ENCODE results near the gene KLHDC7B. TPM values are rescaled to one million over a fixed set of nuclear protein-coding genes. Genes with fewer than 3 reads are reported as not detected.
A peak's percentile ranks its signal among the peaks of the same experiment; 100 is the strongest.

KLHDC7B gene
- total and polyA plus RNA-seq, 2 of the 13 experiments (the other 11 are each of a cell fraction or from before 2014, with no cell fraction given) = 0.11 TPM; not detected in 1

DNA sequence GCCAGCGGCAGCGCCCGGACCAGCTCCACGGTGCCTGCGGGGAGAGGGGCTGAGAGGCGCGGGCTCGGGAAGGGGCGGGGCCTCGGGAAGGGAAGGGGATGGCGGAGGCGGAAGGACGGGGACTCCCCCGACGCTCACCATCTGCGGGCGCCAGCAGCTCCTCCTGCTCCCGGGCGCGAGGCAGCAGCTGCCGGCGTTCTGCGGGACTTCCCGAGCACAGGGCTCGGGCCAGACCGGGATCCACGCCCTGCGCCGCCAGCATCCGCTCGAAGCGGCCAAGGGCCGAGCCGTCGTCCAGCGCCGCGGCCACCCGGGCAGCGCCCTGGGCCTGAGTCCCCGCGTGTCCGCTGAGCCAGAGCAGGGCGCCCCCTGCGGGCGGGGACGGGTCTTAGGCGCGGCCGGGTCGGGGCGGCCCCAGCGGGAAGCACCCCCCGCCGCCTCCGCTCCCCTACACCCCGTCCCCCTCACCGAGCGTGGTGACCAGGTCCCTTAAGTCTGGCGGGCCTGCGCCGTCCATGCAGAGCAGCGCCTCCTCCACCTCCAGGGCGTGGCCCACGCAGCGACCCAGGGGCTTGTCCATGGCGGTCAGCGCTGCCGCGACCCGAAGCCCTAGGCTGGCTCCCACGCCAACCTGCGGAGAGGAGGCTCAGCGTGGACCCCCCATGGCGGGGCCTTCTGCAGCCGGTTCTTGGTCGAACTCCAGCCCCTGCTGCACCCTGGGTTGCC lies 19.4 kb upstream of the KLHDC7B start (continued):
- TF ChIP-seq, protein P1, sequence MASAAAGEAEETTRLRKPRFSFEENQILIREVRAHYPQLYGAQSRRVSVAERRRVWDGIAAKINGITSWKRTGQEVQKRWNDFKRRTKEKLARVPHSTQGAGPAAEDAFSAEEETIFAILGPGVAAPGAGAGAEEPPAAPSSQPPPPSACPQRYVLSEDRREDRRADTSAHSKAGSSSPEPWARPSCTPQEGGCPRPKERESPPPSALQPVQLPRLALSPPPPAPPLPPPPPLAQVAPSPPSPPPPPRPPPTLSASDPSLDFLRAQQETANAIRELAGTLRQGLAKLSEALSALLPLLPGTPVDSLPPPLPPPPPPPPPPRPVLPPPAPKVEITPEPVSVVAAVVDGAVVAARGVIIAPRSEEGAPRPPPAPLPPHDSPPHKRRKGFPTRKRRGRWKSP (CRISPR knock-in tag; IDR thresholded peaks at IDR 0.05) = peak; percentile 8; the same call in 1 of the 2 replicates
- TF ChIP-seq, protein P2, sequence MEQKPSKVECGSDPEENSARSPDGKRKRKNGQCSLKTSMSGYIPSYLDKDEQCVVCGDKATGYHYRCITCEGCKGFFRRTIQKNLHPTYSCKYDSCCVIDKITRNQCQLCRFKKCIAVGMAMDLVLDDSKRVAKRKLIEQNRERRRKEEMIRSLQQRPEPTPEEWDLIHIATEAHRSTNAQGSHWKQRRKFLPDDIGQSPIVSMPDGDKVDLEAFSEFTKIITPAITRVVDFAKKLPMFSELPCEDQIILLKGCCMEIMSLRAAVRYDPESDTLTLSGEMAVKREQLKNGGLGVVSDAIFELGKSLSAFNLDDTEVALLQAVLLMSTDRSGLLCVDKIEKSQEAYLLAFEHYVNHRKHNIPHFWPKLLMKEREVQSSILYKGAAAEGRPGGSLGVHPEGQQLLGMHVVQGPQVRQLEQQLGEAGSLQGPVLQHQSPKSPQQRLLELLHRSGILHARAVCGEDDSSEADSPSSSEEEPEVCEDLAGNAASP (CRISPR knock-in tag; IDR thresholded peaks at IDR 0.05; ENCODE audit: borderline replicate concordance) = no peak
- TF ChIP-seq, protein P3, sequence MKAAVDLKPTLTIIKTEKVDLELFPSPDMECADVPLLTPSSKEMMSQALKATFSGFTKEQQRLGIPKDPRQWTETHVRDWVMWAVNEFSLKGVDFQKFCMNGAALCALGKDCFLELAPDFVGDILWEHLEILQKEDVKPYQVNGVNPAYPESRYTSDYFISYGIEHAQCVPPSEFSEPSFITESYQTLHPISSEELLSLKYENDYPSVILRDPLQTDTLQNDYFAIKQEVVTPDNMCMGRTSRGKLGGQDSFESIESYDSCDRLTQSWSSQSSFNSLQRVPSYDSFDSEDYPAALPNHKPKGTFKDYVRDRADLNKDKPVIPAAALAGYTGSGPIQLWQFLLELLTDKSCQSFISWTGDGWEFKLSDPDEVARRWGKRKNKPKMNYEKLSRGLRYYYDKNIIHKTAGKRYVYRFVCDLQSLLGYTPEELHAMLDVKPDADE (CRISPR knock-in tag; IDR thresholded peaks at IDR 0.05) = no peak
- no peak for TF ChIP-seq KDM4B (CRISPR knock-in tag; IDR thresholded peaks at IDR 0.05)
- TF ChIP-seq, protein P4, sequence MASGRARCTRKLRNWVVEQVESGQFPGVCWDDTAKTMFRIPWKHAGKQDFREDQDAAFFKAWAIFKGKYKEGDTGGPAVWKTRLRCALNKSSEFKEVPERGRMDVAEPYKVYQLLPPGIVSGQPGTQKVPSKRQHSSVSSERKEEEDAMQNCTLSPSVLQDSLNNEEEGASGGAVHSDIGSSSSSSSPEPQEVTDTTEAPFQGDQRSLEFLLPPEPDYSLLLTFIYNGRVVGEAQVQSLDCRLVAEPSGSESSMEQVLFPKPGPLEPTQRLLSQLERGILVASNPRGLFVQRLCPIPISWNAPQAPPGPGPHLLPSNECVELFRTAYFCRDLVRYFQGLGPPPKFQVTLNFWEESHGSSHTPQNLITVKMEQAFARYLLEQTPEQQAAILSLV (CRISPR knock-in tag; IDR thresholded peaks at IDR 0.05; ENCODE audit: borderline replicate concordance) = no peak
- no peak; a peak in 2 of 4 replicates for TF ChIP-seq KLF16 (CRISPR knock-in tag; IDR thresholded peaks at IDR 0.05)
- TF ChIP-seq, protein P5, sequence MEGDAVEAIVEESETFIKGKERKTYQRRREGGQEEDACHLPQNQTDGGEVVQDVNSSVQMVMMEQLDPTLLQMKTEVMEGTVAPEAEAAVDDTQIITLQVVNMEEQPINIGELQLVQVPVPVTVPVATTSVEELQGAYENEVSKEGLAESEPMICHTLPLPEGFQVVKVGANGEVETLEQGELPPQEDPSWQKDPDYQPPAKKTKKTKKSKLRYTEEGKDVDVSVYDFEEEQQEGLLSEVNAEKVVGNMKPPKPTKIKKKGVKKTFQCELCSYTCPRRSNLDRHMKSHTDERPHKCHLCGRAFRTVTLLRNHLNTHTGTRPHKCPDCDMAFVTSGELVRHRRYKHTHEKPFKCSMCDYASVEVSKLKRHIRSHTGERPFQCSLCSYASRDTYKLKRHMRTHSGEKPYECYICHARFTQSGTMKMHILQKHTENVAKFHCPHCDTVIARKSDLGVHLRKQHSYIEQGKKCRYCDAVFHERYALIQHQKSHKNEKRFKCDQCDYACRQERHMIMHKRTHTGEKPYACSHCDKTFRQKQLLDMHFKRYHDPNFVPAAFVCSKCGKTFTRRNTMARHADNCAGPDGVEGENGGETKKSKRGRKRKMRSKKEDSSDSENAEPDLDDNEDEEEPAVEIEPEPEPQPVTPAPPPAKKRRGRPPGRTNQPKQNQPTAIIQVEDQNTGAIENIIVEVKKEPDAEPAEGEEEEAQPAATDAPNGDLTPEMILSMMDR (CRISPR knock-in tag; IDR thresholded peaks at IDR 0.05) = peak; percentile 46
- no peak for TF ChIP-seq ZNF781 (CRISPR knock-in tag; IDR thresholded peaks at IDR 0.05; ENCODE audit: borderline replicate concordance, not compliant biosample characterization)
- peak; percentile 49 for TF ChIP-seq JARID2 (CRISPR knock-in tag; IDR thresholded peaks at IDR 0.05; ENCODE audit: insufficient replicate concordance)
- peak; percentile 44 for TF ChIP-seq ASH2L (IDR thresholded peaks at IDR 0.05; ENCODE audit: insufficient read length, low read depth, low read length)
- TF ChIP-seq KLF13 (CRISPR knock-in tag; IDR thresholded peaks at IDR 0.05) = no peak
- no peak for TF ChIP-seq PRMT3 (CRISPR knock-in tag; IDR thresholded peaks at IDR 0.05; ENCODE audit: borderline replicate concordance, low read depth)
- no peak for TF ChIP-seq SRF (IDR thresholded peaks at IDR 0.05; ENCODE audit: low read depth, low read length)
- no peak for TF ChIP-seq MLLT10 (CRISPR knock-in tag; IDR thresholded peaks at IDR 0.05)
- peak; percentile 35; the same call in 1 of the 2 replicates for TF ChIP-seq ZBTB7B (CRISPR knock-in tag; IDR thresholded peaks at IDR 0.05)
- TF ChIP-seq ZNF274 (CRISPR knock-in tag; IDR thresholded peaks at IDR 0.05) = no peak
- TF ChIP-seq, protein P6, sequence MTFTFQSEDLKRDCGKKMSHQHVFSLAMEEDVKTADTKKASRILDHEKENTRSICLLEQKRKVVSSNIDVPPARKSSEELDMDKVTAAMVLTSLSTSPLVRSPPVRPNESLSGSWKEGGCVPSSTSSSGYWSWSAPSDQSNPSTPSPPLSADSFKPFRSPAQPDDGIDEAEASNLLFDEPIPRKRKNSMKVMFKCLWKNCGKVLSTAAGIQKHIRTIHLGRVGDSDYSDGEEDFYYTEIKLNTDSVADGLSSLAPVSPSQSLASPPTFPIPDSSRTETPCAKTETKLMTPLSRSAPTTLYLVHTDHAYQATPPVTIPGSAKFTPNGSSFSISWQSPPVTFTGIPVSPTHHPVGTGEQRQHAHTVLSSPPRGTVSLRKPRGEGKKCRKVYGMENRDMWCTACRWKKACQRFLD (CRISPR knock-in tag; IDR thresholded peaks at IDR 0.05; ENCODE audit: borderline replicate concordance) = 0 out of 2 replicates have a peak, but pooled peaks have one; percentile 47
- no peak for TF ChIP-seq SOX6 (IDR thresholded peaks at IDR 0.05)
- TF ChIP-seq SOX6 (CRISPR knock-in tag; IDR thresholded peaks at IDR 0.05) = no peak
- no peak for TF ChIP-seq KLF11 (CRISPR knock-in tag; IDR thresholded peaks at IDR 0.05)
- TF ChIP-seq ZNF501 (CRISPR knock-in tag; IDR thresholded peaks at IDR 0.05) = no peak; the same call in 1 of the 2 replicates
